DOHH2 (cell line): Measurements from ENCODE around the gene TMEM30A.

Experiments used
- H3F3A ChIP-seq: fragments of 200-600 bp; sonication (generic), shearing (Covaris generic); 2 replicates; pipeline ENCODE4 v1.6.0; 2016; ENCODE audit warnings: antibody characterized with exemption, mild to moderate bottlenecking; ENCODE audit not compliant: control insufficient read depth, insufficient read depth
- H3K27ac ChIP-seq: fragments of 200-600 bp; sonication (generic); 2 replicates; pipeline ENCODE4 v1.5.1; 2014; ENCODE audit warnings: low read depth, mild to moderate bottlenecking, low read length, moderate library complexity
- H3K27me3 ChIP-seq: fragments of 200-600 bp; sonication (generic); 2 replicates; pipeline ENCODE4 v1.6.1; 2014; ENCODE audit warnings: mild to moderate bottlenecking, low read length, mixed read lengths; ENCODE audit not compliant: control insufficient read depth
- H3K36me3 ChIP-seq: fragments of 200-600 bp; sonication (generic); 2 replicates; pipeline ENCODE4 v1.6.1; 2014; ENCODE audit warnings: mild to moderate bottlenecking, low read length, moderate library complexity, mixed read lengths; ENCODE audit not compliant: control insufficient read depth
- H3K4me1 ChIP-seq: fragments of 200-600 bp; sonication (generic); 2 replicates; pipeline ENCODE4 v1.6.1; 2014; ENCODE audit warnings: mild to moderate bottlenecking, low read length, mixed read lengths; ENCODE audit not compliant: control insufficient read depth
- H3K4me2 ChIP-seq: fragments of 200-600 bp; sonication (generic); 2 replicates; pipeline ENCODE4 v1.6.0; 2014; ENCODE audit warnings: mild to moderate bottlenecking, low read length, moderate library complexity
- H3K4me3 ChIP-seq: fragments of 200-600 bp; sonication (generic); 2 replicates; pipeline ENCODE4 v1.5.1; 2014; ENCODE audit warnings: mild to moderate bottlenecking, low read length, mixed read lengths
- H3K79me2 ChIP-seq: fragments of 200-600 bp; sonication (generic); 2 replicates; pipeline ENCODE4 v1.6.1; 2014; ENCODE audit warnings: mild to moderate bottlenecking, low read length, mixed read lengths; ENCODE audit not compliant: control insufficient read depth
- H3K9me2 ChIP-seq: fragments of 200-600 bp; sonication (generic); replicated peaks from 2 replicates; pipeline ENCODE4 v1.6.1; 2014; ENCODE audit warnings: mild to moderate bottlenecking, low read length, mixed read lengths; ENCODE audit not compliant: control insufficient read depth
- H3K9me3 ChIP-seq: fragments of 200-600 bp; sonication (generic); 2 replicates; pipeline ENCODE4 v1.6.1; 2014; ENCODE audit warnings: antibody characterized with exemption, low read length, mixed read lengths; ENCODE audit not compliant: control insufficient read depth, insufficient read depth
- H4K20me1 ChIP-seq: fragments of 200-600 bp; sonication (generic); 2 replicates; pipeline ENCODE4 v1.6.0; 2014; ENCODE audit warnings: low read depth, mild to moderate bottlenecking, antibody characterized with exemption, low read length, moderate library complexity; ENCODE audit not compliant: control insufficient read depth, insufficient read depth
- CTCF ChIP-seq: fragments of 200-600 bp; sonication (generic); IDR thresholded peaks from one replicate; pipeline ENCODE4 v1.5.1; 2014; ENCODE audit warnings: antibody characterized with exemption, mild to moderate bottlenecking, low read depth, low read length; ENCODE audit not compliant: poor library complexity, severe bottlenecking
- EZH2phosphoT487 ChIP-seq: fragments of 200-600 bp; sonication (generic); IDR thresholded peaks from 2 replicates; pipeline ENCODE4 v1.6.1; 2017; ENCODE audit warnings: borderline replicate concordance, mild to moderate bottlenecking, antibody characterized with exemption, low read length, moderate library complexity, mixed read lengths

Gene TMEM30A

DNA sequence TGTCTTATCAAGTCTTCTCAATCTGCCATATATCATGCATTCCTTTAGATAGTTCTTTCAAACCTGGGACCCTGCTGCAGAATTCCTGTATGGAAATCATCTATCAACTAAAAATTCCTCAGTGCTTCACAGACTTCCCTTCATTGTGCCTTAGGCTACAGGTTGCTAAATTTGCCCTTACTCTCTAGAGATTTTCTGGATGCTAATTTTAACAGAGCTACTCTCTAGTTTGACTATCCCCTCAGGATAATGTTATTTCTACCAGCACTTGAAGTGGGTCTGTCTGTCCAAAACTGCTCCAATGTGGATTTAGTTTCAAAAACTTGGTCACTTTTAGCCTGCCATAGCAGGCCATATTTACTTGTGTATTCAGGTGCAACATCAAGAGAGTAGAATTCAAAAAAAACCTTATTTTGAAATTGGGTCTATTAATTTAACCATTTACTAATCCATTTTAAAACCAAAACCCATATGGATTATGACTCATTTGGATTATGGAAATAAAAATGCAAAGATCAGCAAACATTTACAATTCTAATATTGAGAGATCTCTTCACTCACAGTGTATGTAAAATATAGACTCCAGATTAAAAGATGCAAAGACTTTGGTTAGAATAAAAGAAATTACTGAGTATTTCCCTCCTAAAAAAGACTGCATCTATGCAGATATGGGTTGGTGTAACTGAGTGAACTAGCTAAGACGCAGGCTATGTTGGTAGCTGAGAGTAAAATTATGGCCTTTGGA, 27.1 kb downstream of the TMEM30A start:
- Histone ChIP-seq H3K9me3 (no peaks in the 10 kb centered on the region), H3K4me1 (no peaks in the 10 kb centered on the region), H3K27ac (no peak overlapping the region), H3K9me2 (no peaks in the 10 kb centered on the region), H3K4me2 (no peak overlapping the region), H4K20me1 (no peaks in the 10 kb centered on the region), H3K4me3 (no peak overlapping the region), H3K79me2 (no peaks in the 10 kb centered on the region; the same call in 1 of the 2 replicates), H3K27me3 (no peaks in the 10 kb centered on the region), H3F3A (no peaks in the 10 kb centered on the region), H3K36me3 (peaks cover 52% of the 10 kb centered on the region)
- TF ChIP-seq CTCF (no peak), EZH2phosphoT487 (no peak)

- no peak overlapping the region for H3K4me3 ChIP-seq
- TF ChIP-seq CTCF, result no peak
- no peak for TF ChIP-seq EZH2phosphoT487
- H4K20me1 ChIP-seq, result no peaks in the 10 kb centered on the region
- H3K27ac ChIP-seq, result no peak overlapping the region
- H3K4me1 ChIP-seq, result no peaks in the 10 kb centered on the region
- no peaks in the 10 kb centered on the region for H3K79me2 ChIP-seq
- H3K9me2 ChIP-seq, result no peaks in the 10 kb centered on the region
- no peaks in the 10 kb centered on the region for H3K27me3 ChIP-seq
- H3K36me3 ChIP-seq, result peaks cover 8% of the 10 kb centered on the region; the same call in 1 of the 2 replicates
- H3K4me2 ChIP-seq, result no peak overlapping the region
- no peaks in the 10 kb centered on the region for H3K9me3 ChIP-seq
- 0 out of 2 replicates have a peak, but pooled peaks cover 2% of the 10 kb centered on the region for H3F3A ChIP-seq
Observed at GRCh38 chr6:75250552-75250951, 34.0 kb downstream of the TMEM30A start.

GRCh38 chr6:75249837-75250236, 34.8 kb downstream of the TMEM30A start:
- 0 out of 2 replicates have a peak, but pooled peaks cover 2% of the 10 kb centered on the region for H3F3A ChIP-seq
- H3K9me3 ChIP-seq, result no peaks in the 10 kb centered on the region
- H3K27me3 ChIP-seq, result no peaks in the 10 kb centered on the region
- H3K4me2 ChIP-seq, result no peak overlapping the region
- H3K27ac ChIP-seq, result no peak overlapping the region
- H3K79me2 ChIP-seq, result no peaks in the 10 kb centered on the region
- H4K20me1 ChIP-seq, result no peaks in the 10 kb centered on the region
- no peak for TF ChIP-seq EZH2phosphoT487
- H3K4me1 ChIP-seq, result no peaks in the 10 kb centered on the region
- H3K36me3 ChIP-seq, result peaks cover 7% of the 10 kb centered on the region; the same call in 1 of the 2 replicates
- no peaks in the 10 kb centered on the region for H3K9me2 ChIP-seq
- no peak overlapping the region for H3K4me3 ChIP-seq

- no peaks in the 10 kb centered on the region for H3K27me3 ChIP-seq
- peaks cover 27% of the 10 kb centered on the region for H3K79me2 ChIP-seq
- H3K27ac ChIP-seq, result no peak overlapping the region
- no peaks in the 10 kb centered on the region for H3K9me3 ChIP-seq
- H3K4me1 ChIP-seq, result peaks cover 11% of the 10 kb centered on the region
- no peak overlapping the region for H3K4me3 ChIP-seq
- H4K20me1 ChIP-seq, result 0 out of 2 replicates have a peak, but pooled peaks cover under 1% of the 10 kb centered on the region
- TF ChIP-seq EZH2phosphoT487 (no peak), CTCF (no peak)
- peaks cover 7% of the 10 kb centered on the region for H3K36me3 ChIP-seq
- no peak overlapping the region for H3K4me2 ChIP-seq
- no peaks in the 10 kb centered on the region for H3K9me2 ChIP-seq
- 0 out of 2 replicates have a peak, but pooled peaks cover 2% of the 10 kb centered on the region for H3F3A ChIP-seq
Observed at GRCh38 chr6:75246386-75246785, 38.2 kb downstream of the TMEM30A start.
